Measurements from ENCODE around the gene ZNF385A.
"Not testable (repeated sequence)": the region's sequence is repeated elsewhere in the genome, so short reads cannot be mapped to it uniquely, and the experiment has no call there.

The ZNF385A gene

GRCh38 chr12:54333420-54334034 is 51.0 kb downstream of the ZNF385A start:
- DNase-seq (ENCODE audit: low spot score in 2 of 2) (no peak), ATAC-seq (ENCODE audit: low read depth) (no peak)
- Mint-ChIP-seq H3K27me3 (no peaks in the 10 kb centered on the region), H3K4me1 (peaks cover 21% of the 10 kb centered on the region), H3K9me3 (no peaks in the 10 kb centered on the region), H3K36me3 (peaks cover 2% of the 10 kb centered on the region), H3K4me3 (no peak overlapping the region), H3K27ac (no peak overlapping the region)

- H3K36me3 Mint-ChIP-seq: peaks cover 2% of the 10 kb centered on the region
- H3K4me3 Mint-ChIP-seq: no peak overlapping the region
- ATAC-seq (ENCODE audit: low read depth) (no peak), DNase-seq (ENCODE audit: low spot score in 2 of 2) (no peak)
- peaks cover 23% of the 10 kb centered on the region for H3K4me1 Mint-ChIP-seq
- no peaks in the 10 kb centered on the region for H3K9me3 Mint-ChIP-seq
- H3K27ac Mint-ChIP-seq: no peak overlapping the region
- H3K27me3 Mint-ChIP-seq: no peaks in the 10 kb centered on the region
Measured at GRCh38 chr12:54331461-54331860, 53.1 kb downstream of the ZNF385A start.

- no peak for DNase-seq (ENCODE audit: low spot score in 2 of 2)
- no peaks in the 10 kb centered on the region for H3K27me3 Mint-ChIP-seq
- H3K4me3 Mint-ChIP-seq: no peak overlapping the region
- peaks cover 21% of the 10 kb centered on the region for H3K4me1 Mint-ChIP-seq
- ATAC-seq (ENCODE audit: low read depth): no peak
- H3K27ac Mint-ChIP-seq: no peak overlapping the region
- H3K9me3 Mint-ChIP-seq: no peaks in the 10 kb centered on the region
- peaks cover 2% of the 10 kb centered on the region for H3K36me3 Mint-ChIP-seq
Measured at GRCh38 chr12:54330442-54330841, 54.1 kb downstream of the ZNF385A start.

GRCh38 chr12:54329759-54330158 is 54.8 kb downstream of the ZNF385A start:
- Mint-ChIP-seq H3K36me3 (peaks cover 2% of the 10 kb centered on the region), H3K27me3 (no peaks in the 10 kb centered on the region), H3K9me3 (no peaks in the 10 kb centered on the region), H3K4me3 (no peak overlapping the region), H3K4me1 (peaks cover 22% of the 10 kb centered on the region), H3K27ac (no peak overlapping the region)
- ATAC-seq (ENCODE audit: low read depth) (no peak), DNase-seq (ENCODE audit: low spot score in 2 of 2) (no peak)

- no peaks in the 10 kb centered on the region for H3K27me3 Mint-ChIP-seq
- no peak overlapping the region for H3K27ac Mint-ChIP-seq
- ATAC-seq (ENCODE audit: low read depth) (no peak), DNase-seq (ENCODE audit: low spot score in 2 of 2) (no peak)
- peaks cover 25% of the 10 kb centered on the region for H3K4me1 Mint-ChIP-seq
- H3K4me3 Mint-ChIP-seq: no peak overlapping the region
- peaks cover 2% of the 10 kb centered on the region for H3K36me3 Mint-ChIP-seq
- H3K9me3 Mint-ChIP-seq: no peaks in the 10 kb centered on the region
Measured at GRCh38 chr12:54328595-54329337, 55.8 kb downstream of the ZNF385A start.

GRCh38 chr12:54325442-54326109 is 59.0 kb downstream of the ZNF385A start:
- Mint-ChIP-seq H3K4me3 (peak overlapping the region; percentile 95), H3K27ac (peak overlapping the region; percentile 97), H3K4me1 (peaks cover 21% of the 10 kb centered on the region)
- H3K36me3 Mint-ChIP-seq; H3K9me3 Mint-ChIP-seq; ATAC-seq (ENCODE audit: low read depth); H3K27me3 Mint-ChIP-seq; DNase-seq (ENCODE audit: low spot score in 2 of 2): not testable (repeated sequence)

GRCh38 chr12:54324617-54325441 is 59.7 kb downstream of the ZNF385A start, which contains the start of gene COPZ1:
TSS of gene COPZ1 (plus strand) at chr12:54325131. CDS start at chr12:54325164, 33 bp downstream.
- peak within 1 kb of the TSS; percentile 95 for H3K4me3 Mint-ChIP-seq
- no peaks in the 10 kb centered on the region for H3K36me3 Mint-ChIP-seq
- H3K4me1 Mint-ChIP-seq: peaks cover 17% of the 10 kb centered on the region
- H3K9me3 Mint-ChIP-seq: no peaks in the 10 kb centered on the region
- DNase-seq (ENCODE audit: low spot score in 2 of 2): peak; percentile 81 to 89
- peak within 1 kb of the TSS; percentile 97 for H3K27ac Mint-ChIP-seq
- no peaks in the 10 kb centered on the region for H3K27me3 Mint-ChIP-seq
- ATAC-seq (ENCODE audit: low read depth): peak; percentile 93

GRCh38 chr12:54321363-54321762 is 63.2 kb downstream of the ZNF385A start:
- DNase-seq (ENCODE audit: low spot score in 2 of 2): no peak

More at GRCh38 chr12:54321363-54321762, 63.2 kb downstream of the ZNF385A start:
- H3K36me3 Mint-ChIP-seq: no peaks in the 10 kb centered on the region
- H3K4me3 Mint-ChIP-seq: no peak overlapping the region
- no peak for ATAC-seq (ENCODE audit: low read depth)
- no peak overlapping the region for H3K27ac Mint-ChIP-seq
- peaks cover 5% of the 10 kb centered on the region for H3K4me1 Mint-ChIP-seq
- H3K27me3 Mint-ChIP-seq: no peaks in the 10 kb centered on the region
- no peaks in the 10 kb centered on the region for H3K9me3 Mint-ChIP-seq
